HG02884 (cell line): ENCODE results near the gene RNF114.
A peak's percentile ranks its signal among the peaks of the same experiment; 100 is the strongest.
"Not testable (repeated sequence)": the region's sequence is repeated elsewhere in the genome, so short reads cannot be mapped to it uniquely, and the experiment has no call there.

Experiments used
- ATAC-seq: cut with Tn5 transposase; IDR thresholded peaks from one replicate; pipeline ENCODE4 v1.9.1; 2021; ENCODE audit warnings: mild to moderate bottlenecking, moderate library complexity; ENCODE audit not compliant: unreplicated experiment

The RNF114 gene, protein sequence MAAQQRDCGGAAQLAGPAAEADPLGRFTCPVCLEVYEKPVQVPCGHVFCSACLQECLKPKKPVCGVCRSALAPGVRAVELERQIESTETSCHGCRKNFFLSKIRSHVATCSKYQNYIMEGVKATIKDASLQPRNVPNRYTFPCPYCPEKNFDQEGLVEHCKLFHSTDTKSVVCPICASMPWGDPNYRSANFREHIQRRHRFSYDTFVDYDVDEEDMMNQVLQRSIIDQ

DNA sequence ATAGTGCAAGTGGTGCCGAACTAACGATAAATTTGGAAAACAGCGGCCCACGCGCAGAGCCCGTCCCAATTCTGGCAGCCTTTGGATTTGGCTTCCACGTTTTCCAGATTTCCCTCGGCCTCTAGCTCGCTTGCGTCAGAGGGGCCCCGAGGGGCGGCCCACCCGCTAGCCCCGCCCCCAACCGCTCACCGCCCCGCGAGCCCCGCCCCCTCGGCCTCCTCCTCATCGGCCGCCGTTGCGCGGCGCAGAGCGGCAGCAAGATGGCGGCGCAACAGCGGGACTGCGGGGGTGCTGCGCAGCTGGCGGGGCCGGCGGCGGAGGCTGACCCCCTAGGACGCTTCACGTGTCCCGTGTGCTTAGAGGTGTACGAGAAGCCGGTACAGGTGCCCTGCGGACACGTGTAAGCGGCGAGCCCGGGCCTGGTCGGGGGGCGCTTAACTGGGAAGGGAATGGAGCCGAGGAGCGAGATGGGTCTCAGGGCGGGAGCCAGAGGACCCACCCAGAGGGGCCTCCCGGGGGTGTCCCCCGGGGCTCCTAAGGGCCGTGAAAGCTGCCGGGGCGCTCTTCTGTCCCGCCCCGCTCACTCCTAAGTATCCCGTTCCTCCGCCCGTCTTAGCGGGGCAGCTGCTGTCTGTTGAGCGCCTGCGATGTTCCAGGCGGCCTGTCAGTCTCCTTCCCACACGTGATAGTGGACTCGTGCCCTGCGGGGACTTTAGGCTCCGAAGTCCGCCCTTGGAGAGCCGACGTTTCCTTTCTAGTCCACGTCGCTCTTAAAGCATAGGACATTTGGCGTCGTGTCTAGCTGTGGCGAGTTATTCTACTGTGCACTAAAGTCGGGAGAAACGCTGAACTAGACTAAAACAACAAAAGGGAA is at the start of gene RNF114:
Gene RNF114 (plus strand): TSS at position 245 of the 874 bp plus-strand sequence. CDS start 16 bp downstream, at position 261.
- ATAC-seq: peak; percentile 58

DNA sequence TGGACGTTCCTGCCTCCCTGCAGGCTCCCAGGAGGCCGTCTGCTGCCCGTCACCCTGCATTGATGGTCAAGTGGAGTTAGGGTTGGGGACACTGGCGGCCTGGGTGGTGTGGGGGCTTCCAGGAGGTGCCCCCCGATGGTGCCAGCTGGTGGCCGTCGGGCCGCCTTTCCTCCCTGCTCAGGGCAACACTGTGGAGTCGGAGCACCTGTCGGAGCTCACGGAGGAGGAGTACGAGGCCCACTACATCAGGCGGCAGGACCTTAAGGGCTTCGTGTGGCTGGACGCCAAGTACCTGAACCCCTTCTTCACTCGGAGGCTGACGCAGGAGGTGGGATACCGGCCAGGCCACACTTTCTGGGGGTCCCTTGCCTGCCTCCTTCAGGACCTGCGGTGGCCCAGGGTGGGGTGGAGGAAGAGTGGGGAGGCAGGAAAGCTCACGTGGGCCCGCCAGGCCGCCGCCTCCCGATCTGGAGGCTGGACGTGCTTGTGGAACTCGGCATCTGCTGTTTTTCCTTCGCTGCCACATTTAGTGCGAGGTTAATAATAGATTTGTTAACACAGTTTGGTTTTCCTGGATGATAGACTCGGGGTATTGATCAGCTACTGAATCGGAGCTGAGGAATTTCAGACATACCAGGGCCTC is 49.5 kb upstream of the RNF114 start:
- ATAC-seq: no peak

DNA sequence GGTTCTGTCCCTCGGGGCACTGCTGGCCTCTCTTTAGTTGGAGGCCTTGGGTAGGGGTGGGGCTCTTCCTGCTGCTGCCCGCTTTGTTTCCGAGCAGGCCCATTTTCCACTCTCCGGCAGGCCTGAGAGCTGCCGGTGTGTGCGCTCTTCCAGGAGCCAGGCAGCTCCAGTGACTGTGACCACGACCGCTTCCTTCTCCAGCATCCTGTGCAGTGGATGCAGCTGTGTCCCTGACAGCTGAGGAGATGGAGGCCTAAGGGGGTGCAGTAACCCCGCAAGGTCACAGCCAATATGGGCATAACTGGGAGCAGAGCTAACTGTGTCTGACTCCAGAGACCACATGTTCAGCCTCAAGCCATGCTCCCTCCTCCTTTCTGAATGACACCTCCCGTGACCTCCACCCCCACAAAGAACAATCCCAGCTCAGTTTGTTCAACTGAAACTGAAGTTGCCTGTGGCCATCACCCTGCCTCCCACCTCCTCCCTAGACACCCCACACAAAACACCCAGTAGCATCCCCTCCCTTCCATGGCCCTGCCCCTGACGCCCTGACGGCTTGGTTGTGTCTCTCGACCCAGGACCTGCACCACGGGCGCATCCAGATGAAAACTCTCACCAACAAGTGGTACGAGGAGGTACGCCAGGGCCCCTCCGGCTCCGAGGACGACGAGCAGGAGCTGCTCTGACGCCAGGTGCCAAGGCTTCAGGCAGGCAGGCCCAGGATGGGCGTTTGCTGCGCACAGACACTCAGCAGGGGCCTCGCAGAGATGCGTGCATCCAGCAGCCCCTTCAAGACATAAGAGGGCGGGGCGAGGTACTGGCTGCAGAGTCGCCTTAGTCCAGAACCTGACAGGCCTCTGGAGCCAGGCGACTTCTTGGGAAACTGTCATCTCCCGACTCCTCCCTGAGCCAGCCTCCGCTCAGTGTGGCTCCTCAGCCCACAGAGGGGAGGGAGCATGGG is 48.7 kb upstream of the RNF114 start:
- ATAC-seq: no peak

DNA sequence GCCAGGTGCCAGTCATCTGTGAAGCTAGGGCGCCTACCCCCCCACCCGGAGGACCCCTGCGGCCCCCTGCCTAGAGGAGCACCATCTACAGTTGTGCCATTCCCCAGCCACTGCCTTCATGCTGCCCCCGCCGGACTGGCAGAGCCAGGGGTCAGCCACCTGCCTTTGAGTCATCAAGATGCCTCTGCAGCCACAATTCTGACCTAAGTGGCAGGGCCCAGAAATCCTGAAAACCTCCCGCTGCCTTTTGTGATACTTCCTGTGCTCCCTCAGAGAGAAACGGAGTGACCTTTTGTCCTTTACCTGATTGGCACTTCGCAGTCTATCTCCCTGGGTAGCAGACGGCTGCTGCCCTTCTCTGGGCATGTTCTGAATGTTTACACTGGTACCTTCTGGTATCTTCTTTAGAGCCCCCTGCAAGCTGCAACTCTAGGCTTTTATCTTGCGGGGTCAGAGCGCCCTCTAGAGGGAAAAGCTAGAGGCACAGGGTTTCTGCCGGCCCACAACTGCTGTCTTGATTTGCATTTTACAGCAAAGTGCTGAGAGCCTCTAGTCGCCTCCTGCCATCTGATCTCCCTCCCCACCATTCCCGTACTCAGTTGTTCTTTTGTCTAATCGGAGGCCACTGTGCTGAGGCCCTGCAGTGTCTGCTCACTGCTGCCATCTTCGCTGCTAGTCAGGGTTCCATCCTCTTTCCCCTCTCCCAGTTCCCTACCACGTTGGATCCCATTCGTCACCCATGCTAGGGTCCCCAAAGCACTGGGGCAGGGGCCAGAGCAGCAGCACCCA is 47.8 kb upstream of the RNF114 start:
- ATAC-seq: no peak

DNA sequence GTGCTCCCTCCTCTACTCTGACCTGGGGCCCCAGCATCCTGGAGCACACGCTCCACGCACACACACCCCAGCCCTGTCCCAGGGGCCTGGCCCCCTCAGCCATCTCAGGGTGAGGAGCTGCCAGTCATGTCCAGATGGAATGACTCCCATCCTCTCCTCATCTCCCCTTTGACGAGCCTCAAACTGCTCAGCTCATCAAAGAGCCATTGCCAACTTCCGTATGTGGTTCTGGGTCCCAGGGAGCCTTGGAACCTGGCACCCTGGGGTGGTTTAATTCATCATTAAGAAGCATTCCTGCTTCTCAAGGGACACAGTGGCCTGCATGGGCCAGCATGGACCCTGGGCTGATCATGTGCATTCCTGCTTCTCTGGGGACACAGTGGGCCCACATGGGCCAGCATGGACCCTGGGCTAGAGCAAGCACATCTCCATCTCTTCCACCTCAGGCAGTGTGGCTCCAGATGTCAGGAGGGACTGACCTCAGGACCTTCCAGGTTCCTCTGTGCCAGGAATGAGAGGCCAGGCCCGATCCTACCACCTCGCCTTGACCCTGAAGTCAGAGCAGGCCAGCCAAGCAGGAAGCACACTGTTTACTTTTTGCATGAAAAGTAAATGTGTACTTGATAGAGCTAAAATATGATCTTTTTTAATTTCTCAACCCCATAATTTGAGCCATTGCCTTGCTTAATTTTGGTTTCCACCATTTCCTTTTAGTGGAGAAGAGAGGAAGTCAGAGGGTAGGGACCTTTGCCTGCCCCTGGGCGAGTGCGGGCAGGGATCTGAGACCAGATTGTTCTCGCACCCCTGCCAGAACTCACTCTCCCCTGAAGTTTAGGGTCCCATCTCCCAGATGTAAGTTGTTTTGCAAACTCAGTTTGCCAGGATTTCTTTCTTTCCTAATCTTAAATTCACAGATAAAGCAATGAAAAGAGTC is 46.9 kb upstream of the RNF114 start:
- no peak for ATAC-seq

DNA sequence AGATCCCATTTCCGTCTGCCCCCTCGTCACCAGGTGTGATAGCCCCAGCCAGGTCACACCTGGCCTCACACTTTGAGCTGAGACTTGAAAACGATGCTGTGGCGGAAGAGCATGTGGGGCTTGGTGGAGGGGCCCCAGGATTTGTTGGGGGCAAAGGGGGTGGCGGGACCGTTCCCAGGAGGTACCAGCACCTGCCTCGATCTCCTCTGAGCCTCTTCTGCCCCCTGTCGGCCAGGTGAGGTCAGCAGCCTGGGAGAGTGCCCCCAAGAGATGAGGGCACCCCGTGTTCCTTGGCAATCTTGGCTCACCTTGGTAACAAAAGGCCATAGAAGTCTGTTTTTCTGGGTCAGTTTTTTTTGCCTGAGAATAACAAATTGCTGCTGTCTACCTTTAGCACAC is 46.3 kb upstream of the RNF114 start:
- no peak for ATAC-seq

DNA sequence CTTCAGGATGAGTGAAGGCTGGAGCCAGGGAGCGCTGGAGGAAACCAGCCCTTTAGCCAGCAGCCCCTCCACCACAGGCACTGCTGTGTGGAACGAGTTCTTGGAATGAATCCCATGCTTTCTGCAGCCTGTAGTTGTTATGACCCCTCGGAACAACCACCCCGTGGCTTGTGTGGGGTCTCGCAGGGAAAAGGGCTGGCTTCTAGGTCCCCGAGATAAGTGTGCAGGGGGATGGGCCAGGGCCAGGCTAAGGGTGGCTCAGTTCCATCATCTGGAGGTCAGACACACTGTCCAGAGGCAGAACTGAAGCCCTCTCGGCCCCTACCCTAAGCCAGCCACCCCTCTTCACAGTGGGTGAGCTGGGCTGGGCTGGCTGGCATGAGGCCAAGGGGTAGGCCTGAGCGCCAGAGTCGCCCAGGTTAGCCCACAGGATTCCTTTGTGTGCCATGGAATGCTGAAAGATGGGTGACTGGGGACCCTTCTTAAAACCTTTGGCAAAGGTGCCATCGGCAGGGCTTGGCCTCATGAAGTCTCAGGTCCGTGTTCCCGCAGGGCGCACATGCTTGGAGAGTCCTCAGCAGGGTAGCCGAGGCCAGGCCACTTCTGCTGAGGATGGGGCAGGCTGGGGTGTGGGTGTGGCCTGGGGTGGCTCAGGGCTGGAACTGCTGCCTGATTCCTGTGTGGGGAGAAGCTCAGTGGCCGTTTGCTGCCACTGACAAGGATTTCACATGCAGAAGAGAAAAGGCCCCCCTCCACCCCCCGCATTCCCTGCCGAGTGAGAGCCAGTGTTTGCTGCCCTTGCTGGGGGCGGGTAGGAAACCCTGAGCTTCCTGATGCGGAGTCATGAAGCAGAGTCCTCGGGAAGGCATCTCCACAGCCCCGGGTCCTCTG is 45.5 kb upstream of the RNF114 start:
- ATAC-seq: no peak

DNA sequence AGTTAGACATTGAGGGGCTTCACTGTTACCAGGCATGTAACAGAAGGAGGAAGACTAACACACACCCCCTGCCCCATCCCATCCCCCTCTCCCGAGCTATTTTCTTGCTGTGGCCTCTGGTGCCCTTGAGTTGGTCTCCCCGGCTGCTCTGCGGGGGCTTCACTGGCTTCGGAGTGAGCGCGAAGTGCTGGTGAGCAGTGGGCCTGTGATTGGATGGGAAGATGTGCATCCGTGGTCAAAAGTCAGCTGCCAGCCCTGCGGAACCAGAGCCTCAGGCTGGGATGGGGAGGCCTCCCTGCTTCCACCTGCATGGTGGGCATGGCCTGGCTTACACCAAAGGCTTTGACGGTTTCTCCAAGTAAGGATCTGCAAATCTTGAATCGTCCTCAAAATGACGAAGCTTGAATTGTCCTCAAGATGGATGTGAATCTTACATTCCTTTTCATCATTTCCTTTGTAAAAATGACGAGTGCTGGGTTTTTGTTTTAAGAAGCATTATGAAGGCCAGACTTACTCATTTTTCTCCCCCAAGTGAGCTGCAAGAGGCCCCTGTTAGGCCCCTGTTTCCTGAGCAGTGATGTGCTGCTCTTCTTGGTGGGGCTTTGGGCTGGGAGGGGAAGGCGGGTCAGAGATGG is 44.6 kb upstream of the RNF114 start:
- ATAC-seq: no peak

DNA sequence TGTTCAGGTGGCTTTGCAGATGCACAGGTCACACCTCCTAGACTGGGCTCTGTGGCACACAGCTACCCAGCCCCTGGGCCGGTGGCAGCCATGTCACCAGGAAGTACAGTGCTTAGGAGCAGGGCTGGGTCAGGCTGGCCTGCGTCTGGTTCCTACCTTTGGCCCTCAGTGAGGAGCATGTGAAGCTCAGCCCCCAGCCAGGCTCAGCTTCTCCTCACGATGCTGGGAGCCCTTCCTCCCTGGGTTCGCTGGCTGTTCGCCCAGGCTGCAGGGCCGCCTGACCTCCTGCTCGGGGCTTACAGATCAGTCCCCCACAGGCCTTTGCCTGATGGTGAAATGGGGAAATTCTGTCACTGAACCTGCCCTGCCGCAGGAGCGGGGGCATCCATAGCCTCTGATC is 43.9 kb upstream of the RNF114 start:
- ATAC-seq: no peak

DNA sequence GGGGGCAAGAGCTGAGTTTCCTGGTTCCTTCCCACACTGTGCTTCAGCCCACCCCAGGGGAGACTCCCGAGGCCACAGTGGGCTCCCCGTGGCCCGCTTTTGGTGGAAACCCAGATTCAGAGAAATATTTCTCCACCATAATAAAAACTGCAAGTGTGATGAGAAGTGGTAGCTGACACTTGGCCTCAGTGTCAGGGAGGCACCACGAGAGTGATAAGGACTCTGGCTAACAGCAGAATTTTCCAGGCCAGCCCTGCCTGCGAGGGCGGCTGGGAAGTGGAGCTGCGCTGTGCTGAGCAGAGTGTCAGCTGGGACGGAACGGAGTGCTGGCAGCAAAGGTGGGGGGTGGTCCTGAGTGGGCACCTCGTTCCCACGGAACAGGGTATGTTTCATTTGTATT is 43.4 kb upstream of the RNF114 start:
- ATAC-seq: no peak

DNA sequence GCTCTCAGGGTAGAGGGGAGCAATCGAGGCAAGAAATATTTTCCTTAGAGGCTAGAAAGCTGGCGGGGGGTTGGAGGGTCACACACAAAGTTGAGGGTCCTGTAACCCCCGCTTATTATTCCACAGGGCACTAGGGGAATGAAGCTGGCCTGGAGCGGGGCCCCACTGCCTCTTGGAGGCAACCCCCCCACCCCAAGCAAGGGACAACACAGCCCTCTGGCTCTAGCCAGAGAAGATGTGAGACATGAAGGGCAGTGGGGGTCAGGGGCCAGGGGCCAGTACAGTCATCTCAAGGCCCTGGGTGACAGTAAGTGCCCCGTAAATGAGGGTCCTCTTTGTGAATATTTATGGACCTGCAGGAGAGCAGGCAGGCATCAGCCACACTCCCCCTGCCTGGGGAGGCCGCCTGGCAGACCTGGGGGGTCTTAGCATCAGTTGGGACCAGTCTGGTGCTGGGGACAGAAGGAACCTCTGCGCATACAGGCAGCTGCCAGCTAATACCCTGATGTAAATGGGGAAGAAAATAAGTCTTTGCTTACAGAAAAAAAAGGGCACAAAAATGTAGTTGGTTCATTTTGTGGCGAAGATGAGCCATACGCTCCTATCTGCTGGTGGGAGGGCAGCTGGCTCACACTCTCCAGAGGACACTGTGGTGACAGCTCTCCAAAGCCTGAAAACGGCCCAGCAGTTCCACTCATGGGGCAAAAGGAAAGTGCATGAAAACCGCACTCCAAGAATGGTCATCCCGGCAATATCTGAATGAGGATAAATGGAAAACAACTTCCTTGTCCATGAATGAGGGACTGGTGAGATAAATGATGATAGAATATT is 42.7 kb upstream of the RNF114 start:
- ATAC-seq: no peak

DNA sequence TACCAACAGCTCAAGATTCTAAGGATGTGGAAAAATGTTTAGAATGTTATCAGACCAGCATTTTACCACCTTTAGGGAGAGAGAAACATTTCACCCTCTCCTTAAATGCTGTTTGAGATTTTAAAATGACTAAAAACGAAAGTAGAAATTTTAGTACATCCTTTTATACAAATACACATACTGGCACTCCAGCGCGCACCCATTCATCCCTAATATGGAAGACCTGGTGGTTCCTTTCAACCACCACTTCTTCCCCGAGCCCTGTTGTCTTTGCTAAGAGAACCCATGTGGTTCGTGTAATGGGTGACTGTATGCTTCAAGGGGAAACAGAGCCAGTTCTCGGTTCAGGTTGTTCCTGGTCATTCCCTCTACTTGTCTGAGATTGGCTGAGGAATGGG is 42.1 kb upstream of the RNF114 start:
- no peak for ATAC-seq

DNA sequence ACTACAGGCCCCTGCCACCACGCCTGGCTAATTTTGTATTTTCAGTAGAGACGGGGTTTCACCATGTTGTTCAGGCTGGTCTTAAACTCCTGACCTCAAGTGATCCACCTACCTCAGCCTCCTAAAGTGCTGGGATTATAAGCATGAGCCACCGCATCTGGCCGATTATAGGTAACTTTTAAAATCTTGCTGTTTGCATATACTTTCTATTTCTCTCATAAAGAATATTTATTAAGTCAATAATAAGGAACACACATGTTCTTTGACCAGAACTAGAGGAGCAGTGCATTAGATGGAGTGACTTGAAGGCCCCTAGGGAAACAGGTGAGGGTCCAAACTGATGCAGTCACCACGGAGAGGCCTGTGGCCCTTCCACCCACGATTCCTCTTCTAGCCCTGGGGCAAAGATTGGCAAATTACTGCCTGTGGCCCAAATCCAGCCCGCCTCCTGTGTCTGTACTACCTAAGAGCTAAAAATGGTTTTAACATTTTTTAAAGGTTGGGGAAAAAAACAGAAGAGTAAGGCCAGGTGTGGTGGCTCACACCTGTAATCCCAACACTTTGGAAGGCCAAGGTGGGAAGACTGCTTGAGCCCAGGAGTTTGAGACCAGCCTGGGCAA is 40.6 kb upstream of the RNF114 start:
- ATAC-seq: not testable (repeated sequence)

DNA sequence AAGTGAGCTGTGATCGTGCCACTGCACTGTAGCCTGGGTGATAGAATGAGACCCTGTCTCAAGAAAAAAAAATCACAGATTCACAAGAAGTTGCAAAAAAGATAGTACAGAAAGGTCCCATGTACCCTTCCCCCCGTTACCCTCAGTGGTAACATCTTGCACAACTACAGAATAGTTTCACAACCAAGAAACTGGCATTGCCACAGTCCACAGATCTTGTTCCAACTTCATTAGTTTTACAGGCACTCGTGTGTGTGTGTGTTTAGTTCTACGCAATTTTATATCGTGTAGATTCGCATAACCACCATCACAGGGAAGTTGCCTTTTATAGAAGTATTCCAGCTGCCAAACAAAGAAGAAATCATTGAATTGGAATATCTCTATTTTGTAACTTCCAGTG is 40.0 kb upstream of the RNF114 start:
- ATAC-seq: no peak

DNA sequence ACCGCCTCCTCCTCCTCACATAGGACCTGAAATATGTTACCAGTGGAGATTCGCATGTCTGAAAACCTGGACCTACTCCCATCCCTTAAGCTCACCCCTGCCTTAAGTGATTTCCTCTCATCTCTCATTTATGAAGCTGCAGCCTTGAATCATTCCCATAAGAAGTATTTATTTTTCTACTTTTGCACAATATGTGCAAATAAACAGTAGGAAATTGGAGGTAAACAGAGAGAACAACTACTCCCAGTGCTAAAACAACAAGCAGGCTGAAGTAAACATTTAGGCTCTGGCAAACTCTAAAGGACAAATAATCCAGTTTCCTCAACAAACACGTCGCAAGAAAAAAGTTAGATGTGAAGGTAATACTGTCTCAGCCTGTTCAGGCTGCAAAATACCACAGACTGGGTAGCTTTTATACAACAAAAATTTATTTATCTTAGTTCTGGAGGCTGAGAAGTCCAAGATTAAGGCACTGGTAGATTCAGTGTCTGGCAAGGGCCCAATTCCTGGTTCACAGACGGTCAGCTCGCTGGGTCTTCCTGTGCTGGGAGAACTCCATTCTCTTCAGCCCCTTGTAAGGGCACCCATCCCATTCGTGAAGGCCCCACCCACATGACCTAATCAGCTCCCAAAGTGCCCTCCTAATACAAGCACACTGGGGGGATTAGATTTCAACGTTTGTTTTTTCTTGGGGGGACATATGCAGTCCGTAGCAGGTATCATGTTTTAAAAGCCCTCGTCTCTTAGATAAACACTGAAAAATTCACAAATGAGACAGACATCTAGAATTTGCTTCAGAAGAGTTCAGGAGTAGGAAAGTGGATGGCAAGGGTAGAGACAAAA is 36.4 kb upstream of the RNF114 start:
- no peak for ATAC-seq
